K562 (cell line): Measurements from ENCODE around the gene GTSE1. TPM values are rescaled to one million over a fixed set of nuclear protein-coding genes. Genes with fewer than 3 reads are reported as not detected.
A peak's percentile ranks its signal among the peaks of the same experiment; 100 is the strongest.

ENCODE experiments used
- ATF3 ChIP-seq, 2 experiments: fragments of 450-650 bp in 1 of 2; sonication (generic) in 1 of 2; formaldehyde crosslinking in 1 of 2; IDR thresholded peaks in 1 of 2; conservative IDR thresholded peaks in 1 of 2; 2 replicates each; pipeline versions ENCODE4 v1.6.1 to v1.8.1; 2016 to 2023; ENCODE audit warnings: mild to moderate bottlenecking in 2 of 2, moderate library complexity in 2 of 2, inconsistent platforms in 1 of 2, missing genetic modification reagents in 1 of 2
- BMI1 ChIP-seq: fragments of 150-350 bp; IDR thresholded peaks from 2 replicates; pipeline ENCODE4 v1.6.1; 2014; ENCODE audit warnings: low read length
- CEBPZ ChIP-seq: fragments of 150-350 bp; IDR thresholded peaks from 2 replicates; pipeline ENCODE4 v1.6.1; 2014; ENCODE audit warnings: low read depth, mild to moderate bottlenecking, low read length, borderline replicate concordance
- FOXA1 ChIP-seq: fragments of 450-650 bp; IDR thresholded peaks from 2 replicates; pipeline ENCODE4 v1.6.1; 2016; ENCODE audit warnings: mild to moderate bottlenecking, borderline replicate concordance
- FOXP4 ChIP-seq: sonication (generic); formaldehyde crosslinking; IDR thresholded peaks from 2 replicates; pipeline ENCODE4 v1.8.0; 2022; ENCODE audit warnings: mild to moderate bottlenecking, missing genetic modification reagents, borderline replicate concordance
- GABPB1 ChIP-seq: sonication (generic); formaldehyde crosslinking; IDR thresholded peaks from 2 replicates; pipeline ENCODE4 v1.8.0; 2022; ENCODE audit warnings: mild to moderate bottlenecking, missing genetic modification reagents
- NFRKB ChIP-seq: fragments of 450-650 bp; IDR thresholded peaks from 2 replicates; pipeline ENCODE4 v1.6.1; 2016; ENCODE audit warnings: low read depth
- TAF9B ChIP-seq: fragments of 450-650 bp; IDR thresholded peaks from 2 replicates; pipeline ENCODE4 v1.6.1; 2018; ENCODE audit warnings: mild to moderate bottlenecking; ENCODE audit not compliant: partially characterized antibody
- ZNF212 ChIP-seq: fragments of 450-650 bp; formaldehyde crosslinking; IDR thresholded peaks from 2 replicates; pipeline ENCODE4 v1.4.0; 2020; ENCODE audit warnings: mild to moderate bottlenecking
- ZNF318 ChIP-seq, 2 experiments: fragments of 450-650 bp; IDR thresholded peaks; 2 replicates each; pipeline ENCODE4 v1.6.1; 2016; ENCODE audit warnings: mild to moderate bottlenecking in 2 of 2, borderline replicate concordance in 1 of 2, low read depth in 1 of 2, moderate library complexity in 1 of 2
- ZNF764 ChIP-seq: fragments of 250-450 bp; sonication (Bioruptor Pico); IDR thresholded peaks from 2 replicates; pipeline ENCODE4 v1.4.0; 2020; ENCODE audit warnings: low read depth, mild to moderate bottlenecking, moderate library complexity
- polyA plus RNA-seq, 8 experiments: library from polyadenylated mRNA; depleted of rRNA in 4 of 8; stranded (reverse) in 5 of 8; unstranded in 3 of 8; fragments of >200 nt; fragmentation: Nextera tagmentation in 2 of 8; fragmentation: Illumina TruSeq in 1 of 8; extraction: Ambion mirVana in 2 of 8; extraction: Trizol in 1 of 8; gene quantifications; 2 replicates each; pipeline versions ENCODE4 v1.2.1 to v1.2.3, GENCODE V29; 2011 to 2014; ENCODE audit warnings: inconsistent platforms in 1 of 8, missing spikeins in 1 of 8
- total RNA-seq, 7 experiments: library from RNA; depleted of rRNA in 6 of 7; stranded (reverse); fragments of >200 nt in 6 of 7; fragmentation: Illumina TruSeq in 2 of 7; extraction: Trizol in 2 of 7; gene quantifications; 2 replicates each; pipeline versions ENCODE4 v1.2.1 to v1.2.3, GENCODE V29; 2011 to 2021; ENCODE audit warnings: low replicate concordance in 1 of 7

The GTSE1 gene
- total and polyA plus RNA-seq, 9 of the 15 experiments (the other 6 are each of a cell fraction or from before 2014, with no cell fraction given): 2.5 to 22.5 (median 12.9) TPM

GRCh38 chr22:46250035-46250782 lies 46.5 kb upstream of the GTSE1 start, which contains the start of gene CDPF1 (continued):
- TF ChIP-seq ATF3 (IDR thresholded peaks at IDR 0.05) (no peak), ATF3 (CRISPR knock-in tag; conservative IDR thresholded peaks at IDR 0.05) (no peak), CEBPZ (no peak), GABPB1 (CRISPR knock-in tag) (peak; percentile 69), ZNF212 (CRISPR knock-in tag) (no peak), ZNF318 (IDR thresholded peaks at IDR 0.05; ENCODE audit: borderline replicate concordance in 1 of 2, low read depth in 1 of 2) (no peak), FOXA1 (no peak), NFRKB (no peak), FOXP4 (CRISPR knock-in tag) (0 out of 2 replicates have a peak, but pooled peaks have one; percentile 28), ZNF764 (CRISPR knock-in tag) (no peak), TAF9B (no peak), BMI1 (no peak)
